ENCODE data around the gene CSNK1A1L. TPM values are rescaled to one million over a fixed set of nuclear protein-coding genes. Genes with fewer than 3 reads are reported as not detected.

Gene CSNK1A1L
- total and polyA plus RNA-seq, 7 donors: not detected

- Histone ChIP-seq H3K36me3 (ENCODE audit: insufficient read depth in 1 of 2, low read depth in 1 of 2) (no peaks in the 10 kb centered on the region), H3K27me3 (ENCODE audit: insufficient read depth in 3 of 3, low read length in 2 of 3) (no peaks in the 10 kb centered on the region), H3K4me1 (no peaks in the 10 kb centered on the region), H3K4me3 (no peak overlapping the region), H3K27ac (no peak overlapping the region), H3K9me3 (no peaks in the 10 kb centered on the region)
- no peak for TF ChIP-seq CTCF (IDR thresholded peaks at IDR 0.05)
- ATAC-seq: no peak
- intact Hi-C loops (cut with DNase I): loop anchor here in 1 of 2 donors (10.0 kb wide), 1 partner anchor 1769 kb away; no protein-coding TSS in a partner anchor
- DNase-seq: no peak
- 55 to 66% (median 60%) methylated on average over 2 of the region's 2 CpGs for WGBS, 3 donors
Measured at GRCh38 chr13:37085606-37086005, 19.9 kb downstream of the CSNK1A1L start.

- Histone ChIP-seq H3K36me3 (ENCODE audit: insufficient read depth in 1 of 2, low read depth in 1 of 2) (no peaks in the 10 kb centered on the region), H3K9me3 (no peaks in the 10 kb centered on the region), H3K4me1 (no peaks in the 10 kb centered on the region), H3K27ac (no peak overlapping the region), H3K27me3 (ENCODE audit: insufficient read depth in 3 of 3, low read length in 2 of 3) (no peaks in the 10 kb centered on the region), H3K4me3 (no peak overlapping the region)
- ATAC-seq (no peak), DNase-seq (no peak)
- WGBS, 3 donors: 91 to 96% (median 92%) methylated on average over 2 of the region's 2 CpGs
- TF ChIP-seq CTCF (IDR thresholded peaks at IDR 0.05): no peak
- intact Hi-C loops (cut with DNase I): loop anchor here (5.0 to 10.0 kb wide), 2 partner anchors 525 to 1508 kb away; no protein-coding TSS in a partner anchor
Measured at GRCh38 chr13:37076818-37077217, 28.6 kb downstream of the CSNK1A1L start.

GRCh38 chr13:37075164-37075563 is 30.3 kb downstream of the CSNK1A1L start:
- no peak for TF ChIP-seq CTCF (IDR thresholded peaks at IDR 0.05)
- H3K4me3 ChIP-seq: no peak overlapping the region
- intact Hi-C loops (cut with DNase I): loop anchor here (5.0 to 10.0 kb wide), 2 partner anchors 527 to 1510 kb away; no protein-coding TSS in a partner anchor
- no peak overlapping the region for H3K27ac ChIP-seq
- no peaks in the 10 kb centered on the region for H3K9me3 ChIP-seq
- DNase-seq (no peak), ATAC-seq (no peak)
- no peaks in the 10 kb centered on the region for H3K36me3 ChIP-seq (ENCODE audit: insufficient read depth in 1 of 2, low read depth in 1 of 2)
- H3K27me3 ChIP-seq (ENCODE audit: insufficient read depth in 3 of 3, low read length in 2 of 3): no peaks in the 10 kb centered on the region
- WGBS, 3 donors: 66 to 91% (median 90%) methylated on average over 2 of the region's 2 CpGs
- H3K4me1 ChIP-seq: no peaks in the 10 kb centered on the region

- intact Hi-C loops (cut with DNase I): loop anchor here (5.0 to 10.0 kb wide), 2 partner anchors 528 to 1510 kb away; no protein-coding TSS in a partner anchor
- Histone ChIP-seq H3K9me3 (no peaks in the 10 kb centered on the region), H3K4me1 (no peaks in the 10 kb centered on the region), H3K27me3 (ENCODE audit: insufficient read depth in 3 of 3, low read length in 2 of 3) (no peaks in the 10 kb centered on the region), H3K36me3 (ENCODE audit: insufficient read depth in 1 of 2, low read depth in 1 of 2) (no peaks in the 10 kb centered on the region), H3K4me3 (no peak overlapping the region), H3K27ac (no peak overlapping the region)
- WGBS, 3 donors: 6 to 8% (median 8%) methylated on average over 1 of the region's 1 CpG
- peak; percentile 46 for TF ChIP-seq CTCF (IDR thresholded peaks at IDR 0.05)
- DNase-seq (no peak), ATAC-seq (peak in 1 of 4 donors; percentile 58)
Measured at GRCh38 chr13:37074703-37075102, 30.8 kb downstream of the CSNK1A1L start.

GRCh38 chr13:37072024-37072423 is 33.4 kb downstream of the CSNK1A1L start:
- 68 to 76% (median 72%) methylated on average over 4 of the region's 4 CpGs for WGBS, 3 donors
- Histone ChIP-seq H3K27ac (no peak overlapping the region), H3K27me3 (ENCODE audit: insufficient read depth in 3 of 3, low read length in 2 of 3) (no peaks in the 10 kb centered on the region), H3K4me3 (no peak overlapping the region), H3K9me3 (no peaks in the 10 kb centered on the region), H3K4me1 (no peaks in the 10 kb centered on the region), H3K36me3 (ENCODE audit: insufficient read depth in 1 of 2, low read depth in 1 of 2) (no peaks in the 10 kb centered on the region)
- DNase-seq: no peak
- intact Hi-C loops (cut with DNase I): loop anchor here in 1 of 2 donors (10.0 kb wide), 1 partner anchor 1513 kb away; no protein-coding TSS in a partner anchor
- ATAC-seq: no peak
- no peak for TF ChIP-seq CTCF (IDR thresholded peaks at IDR 0.05)

Data from psoas muscle (tissue), 8 donors.